ENCODE data around the gene UBR4. TPM values are rescaled to one million over a fixed set of nuclear protein-coding genes. Genes with fewer than 3 reads are reported as not detected.

The UBR4 gene
- total and polyA plus RNA-seq, 2 of the 8 experiments (the other 6 are each of a cell fraction or from before 2014, with no cell fraction given), result 139 to 152 TPM

GRCh38 chr1:19154876-19155275 lies 55.2 kb downstream of the UBR4 start:
- Histone ChIP-seq H2BK12ac (ENCODE audit: low read depth, low read length) (no peak overlapping the region), H3K27me3 (replicated peaks in 1 of 4; ENCODE audit: control insufficient read depth in 3 of 4, extremely low read depth in 1 of 4, insufficient read depth in 3 of 4, low read length in 3 of 4) (no peaks in the 10 kb centered on the region), H3K9me3 (ENCODE audit: insufficient read depth in 2 of 2, low read depth in 1 of 2, low read length in 1 of 2) (no peaks in the 10 kb centered on the region), H4K5ac (ENCODE audit: insufficient read length, low read depth, low read length) (no peak overlapping the region), H2BK20ac (ENCODE audit: low read length) (no peak overlapping the region), H2BK120ac (replicated peaks; ENCODE audit: low read depth, low read length) (no peak overlapping the region), H3K27ac (ENCODE audit: low read depth, low read length) (no peak overlapping the region), H3K23ac (ENCODE audit: insufficient read length) (no peak overlapping the region), H4K8ac (ENCODE audit: extremely low read depth, insufficient read depth, low read length) (no peak overlapping the region), H3K56ac (replicated peaks; ENCODE audit: insufficient read length, low read depth, low read length) (no peak overlapping the region), H2BK15ac (ENCODE audit: low read length) (no peak overlapping the region), H3K4ac (replicated peaks; ENCODE audit: insufficient read length, low read depth, low read length) (no peak overlapping the region), H3K9ac (replicated peaks in 1 of 4; ENCODE audit: extremely low read depth in 1 of 4, low read depth in 3 of 4, low read length in 3 of 4) (no peak overlapping the region), H3K36me3 (ENCODE audit: control insufficient read depth in 2 of 4, insufficient read depth in 4 of 4, low read length in 3 of 4) (peaks cover 73 to 99% (median 96%) of the 10 kb centered on the region in 4 experiments), H3K79me2 (ENCODE audit: control insufficient read depth in 1 of 2, insufficient read depth in 2 of 2, low read length in 2 of 2) (no peaks in the 10 kb centered on the region), H4K20me1 (replicated peaks in 1 of 2; ENCODE audit: control insufficient read depth in 1 of 2, insufficient read depth in 2 of 2, low read length in 2 of 2) (peaks cover 2 to 3% of the 10 kb centered on the region in 2 experiments), H2AK5ac (ENCODE audit: low read depth, low read length) (no peak overlapping the region), H4K91ac (replicated peaks; ENCODE audit: insufficient read length, low read length) (no peak overlapping the region), H2AFZ (ENCODE audit: low read length) (no peak overlapping the region), H3K79me1 (ENCODE audit: low read depth, low read length) (no peaks in the 10 kb centered on the region), H3K18ac (ENCODE audit: extremely low read depth, low read length) (no peak overlapping the region), H3K23me2 (ENCODE audit: low read depth, low read length) (no peaks in the 10 kb centered on the region), H3K14ac (ENCODE audit: insufficient read length) (no peak overlapping the region), H3K4me3 (ENCODE audit: extremely low read depth in 1 of 4, insufficient read depth in 2 of 4, low read depth in 3 of 4, low read length in 4 of 4) (no peak overlapping the region), H3K4me2 (ENCODE audit: insufficient read depth in 1 of 2, low read depth in 2 of 2, low read length in 2 of 2) (no peak overlapping the region), H2BK5ac (ENCODE audit: low read depth, low read length) (no peak overlapping the region), H3K4me1 (replicated peaks in 1 of 4; ENCODE audit: control insufficient read depth in 3 of 4, insufficient read depth in 4 of 4, low read length in 3 of 4) (no peaks in the 10 kb centered on the region)
- WGBS, 2 experiments (ENCODE audit: extremely low coverage in 1 of 2, insufficient coverage in 1 of 2, insufficient read length in 1 of 2, insufficient replicate concordance in 2 of 2, low coverage in 1 of 2, low lambda C conversion rate in 2 of 2, missing lambda C conversion rate in 1 of 2), result 93% methylated on average over 7 of the region's 7 CpGs; no CpG with 5 or more reads in 1 of the 2 experiments
- ChIA-PET CTCF (ENCODE audit: partially characterized antibody) (no interaction called here), POLR2A (ENCODE audit: partially characterized antibody) (interaction anchor here (1.5 to 1.8 kb wide), 2 partner anchors 23 to 71 kb away, joined by 4 read pairs; no protein-coding TSS in a partner anchor)
- no peak for DNase-seq (ENCODE audit: low read depth in 1 of 2, low spot score in 2 of 2)
- no peak for FAIRE-seq
- TF ChIP-seq NRF1 (IDR thresholded peaks at IDR 0.05; ENCODE audit: low read depth, low read length) (no peak), HDAC6 (IDR thresholded peaks at IDR 0.05; ENCODE audit: low read depth, low read length) (no peak), SIN3A (conservative IDR thresholded peaks at IDR 0.05 in 1 of 2, IDR thresholded peaks at IDR 0.05 in 1 of 2; ENCODE audit: low read depth in 1 of 2, low read length in 2 of 2) (no peak), ZNF274 (IDR thresholded peaks at IDR 0.05; ENCODE audit: borderline replicate concordance, extremely low read depth, low read length) (no peak), CBX8 (IDR thresholded peaks at IDR 0.05; ENCODE audit: borderline replicate concordance, low read depth, low read length) (no peak), KDM5A (IDR thresholded peaks at IDR 0.05; ENCODE audit: low read length) (no peak), JUND (IDR thresholded peaks at IDR 0.05; ENCODE audit: low read length) (no peak), USF2 (IDR thresholded peaks at IDR 0.05; ENCODE audit: low read length) (no peak), TEAD4 (IDR thresholded peaks at IDR 0.05; ENCODE audit: low read depth, low read length) (no peak)
- TF ChIP-seq, protein P1, sequence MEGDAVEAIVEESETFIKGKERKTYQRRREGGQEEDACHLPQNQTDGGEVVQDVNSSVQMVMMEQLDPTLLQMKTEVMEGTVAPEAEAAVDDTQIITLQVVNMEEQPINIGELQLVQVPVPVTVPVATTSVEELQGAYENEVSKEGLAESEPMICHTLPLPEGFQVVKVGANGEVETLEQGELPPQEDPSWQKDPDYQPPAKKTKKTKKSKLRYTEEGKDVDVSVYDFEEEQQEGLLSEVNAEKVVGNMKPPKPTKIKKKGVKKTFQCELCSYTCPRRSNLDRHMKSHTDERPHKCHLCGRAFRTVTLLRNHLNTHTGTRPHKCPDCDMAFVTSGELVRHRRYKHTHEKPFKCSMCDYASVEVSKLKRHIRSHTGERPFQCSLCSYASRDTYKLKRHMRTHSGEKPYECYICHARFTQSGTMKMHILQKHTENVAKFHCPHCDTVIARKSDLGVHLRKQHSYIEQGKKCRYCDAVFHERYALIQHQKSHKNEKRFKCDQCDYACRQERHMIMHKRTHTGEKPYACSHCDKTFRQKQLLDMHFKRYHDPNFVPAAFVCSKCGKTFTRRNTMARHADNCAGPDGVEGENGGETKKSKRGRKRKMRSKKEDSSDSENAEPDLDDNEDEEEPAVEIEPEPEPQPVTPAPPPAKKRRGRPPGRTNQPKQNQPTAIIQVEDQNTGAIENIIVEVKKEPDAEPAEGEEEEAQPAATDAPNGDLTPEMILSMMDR (IDR thresholded peaks at IDR 0.05; ENCODE audit: control extremely low read depth in 1 of 3, insufficient read depth in 1 of 3, low read depth in 1 of 3, low read length in 3 of 3), result no peak
